GM03348 (cell line): Measurements from ENCODE around the gene NPAS3.
A peak's percentile ranks its signal among the peaks of the same experiment; 100 is the strongest.

ENCODE experiments used
- DNase-seq: peaks from one replicate; pipeline ENCODE4 v3.0.0; 2012; ENCODE audit warnings: low spot score

NPAS3 gene

GRCh38 chr14:32940711-32941667 is 2.3 kb downstream of the NPAS3 start:
- no peak for DNase-seq

GRCh38 chr14:32941668-32942065 is 3.0 kb downstream of the NPAS3 start:
- no peak for DNase-seq

- no peak for DNase-seq
Observed at GRCh38 chr14:32947081-32947480, 8.4 kb downstream of the NPAS3 start.

- no peak for DNase-seq
Observed at GRCh38 chr14:32947792-32948191, 9.1 kb downstream of the NPAS3 start.

- no peak for DNase-seq
Observed at GRCh38 chr14:32950584-32950983, 11.9 kb downstream of the NPAS3 start.

GRCh38 chr14:32967421-32967820 is 28.7 kb downstream of the NPAS3 start:
- DNase-seq, result no peak

GRCh38 chr14:32968972-32969544 is 30.4 kb downstream of the NPAS3 start:
- no peak for DNase-seq

GRCh38 chr14:32977913-32978312 is 39.2 kb downstream of the NPAS3 start:
- no peak for DNase-seq

- no peak for DNase-seq
Observed at GRCh38 chr14:32978691-32979255, 40.1 kb downstream of the NPAS3 start.

- no peak for DNase-seq
Observed at GRCh38 chr14:32980178-32980901, 41.7 kb downstream of the NPAS3 start.

- no peak for DNase-seq
Observed at GRCh38 chr14:32980902-32981501, 42.3 kb downstream of the NPAS3 start.

GRCh38 chr14:32984241-32984930 is 45.7 kb downstream of the NPAS3 start:
- no peak for DNase-seq

GRCh38 chr14:32985866-32986265 is 47.2 kb downstream of the NPAS3 start:
- no peak for DNase-seq

GRCh38 chr14:32986791-32987540 is 48.3 kb downstream of the NPAS3 start:
- DNase-seq, result peak; percentile 73

- DNase-seq, result no peak
Observed at GRCh38 chr14:32991691-32992090, 53.0 kb downstream of the NPAS3 start.

- no peak for DNase-seq
Observed at GRCh38 chr14:32993921-32994320, 55.2 kb downstream of the NPAS3 start.

GRCh38 chr14:32996343-32996742 is 57.7 kb downstream of the NPAS3 start:
- DNase-seq, result no peak

GRCh38 chr14:32998433-32998832 is 59.8 kb downstream of the NPAS3 start:
- DNase-seq, result peak; percentile 36

- DNase-seq, result no peak
Observed at GRCh38 chr14:33009673-33010072, 71.0 kb downstream of the NPAS3 start.

GRCh38 chr14:33010495-33010894 is 71.8 kb downstream of the NPAS3 start:
- no peak for DNase-seq

GRCh38 chr14:33014710-33015109 is 76.0 kb downstream of the NPAS3 start:
- no peak for DNase-seq
